HFF-Myc (cell line): ENCODE data around the gene GGCT.

Experiments
- DNase-seq: peaks from one replicate; pipeline ENCODE4 v3.0.0-alpha.2; 2011; ENCODE audit warnings: low read depth; ENCODE audit errors: extremely low read depth
- H3K4me3 ChIP-seq: replicated peaks from 2 replicates; pipeline ENCODE4 v1.5.1; 2011; ENCODE audit warnings: low read depth, mild to moderate bottlenecking, control low read depth, low read length
- TF ChIP-seq, protein P1 (sequence below): IDR thresholded peaks from 2 replicates; pipeline ENCODE4 v1.5.1; 2012; ENCODE audit warnings: mild to moderate bottlenecking, low read depth, low read length, control low read depth; ENCODE audit errors: missing control alignments

The GGCT gene

DNA sequence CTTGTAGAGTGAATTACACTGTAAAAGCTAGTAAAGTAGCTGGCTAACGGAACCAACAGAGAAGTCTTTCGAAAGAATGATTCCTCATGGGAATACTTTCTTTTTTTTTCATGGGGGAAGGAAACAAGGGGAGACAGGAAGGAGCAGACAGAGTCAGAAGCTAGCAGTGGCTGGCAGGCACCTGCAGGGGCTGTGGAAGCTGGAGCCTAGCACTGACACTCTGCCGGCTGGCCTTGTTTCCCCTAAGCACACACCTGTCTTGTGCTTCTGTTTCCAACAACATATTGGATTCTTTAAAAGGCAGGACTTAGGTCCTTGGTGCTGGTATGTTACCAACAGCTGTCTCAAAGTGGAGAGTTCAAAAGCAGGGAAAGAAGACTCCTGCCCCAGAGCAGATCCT lies 50.7 kb downstream of the GGCT start:
- TF ChIP-seq, protein P1, sequence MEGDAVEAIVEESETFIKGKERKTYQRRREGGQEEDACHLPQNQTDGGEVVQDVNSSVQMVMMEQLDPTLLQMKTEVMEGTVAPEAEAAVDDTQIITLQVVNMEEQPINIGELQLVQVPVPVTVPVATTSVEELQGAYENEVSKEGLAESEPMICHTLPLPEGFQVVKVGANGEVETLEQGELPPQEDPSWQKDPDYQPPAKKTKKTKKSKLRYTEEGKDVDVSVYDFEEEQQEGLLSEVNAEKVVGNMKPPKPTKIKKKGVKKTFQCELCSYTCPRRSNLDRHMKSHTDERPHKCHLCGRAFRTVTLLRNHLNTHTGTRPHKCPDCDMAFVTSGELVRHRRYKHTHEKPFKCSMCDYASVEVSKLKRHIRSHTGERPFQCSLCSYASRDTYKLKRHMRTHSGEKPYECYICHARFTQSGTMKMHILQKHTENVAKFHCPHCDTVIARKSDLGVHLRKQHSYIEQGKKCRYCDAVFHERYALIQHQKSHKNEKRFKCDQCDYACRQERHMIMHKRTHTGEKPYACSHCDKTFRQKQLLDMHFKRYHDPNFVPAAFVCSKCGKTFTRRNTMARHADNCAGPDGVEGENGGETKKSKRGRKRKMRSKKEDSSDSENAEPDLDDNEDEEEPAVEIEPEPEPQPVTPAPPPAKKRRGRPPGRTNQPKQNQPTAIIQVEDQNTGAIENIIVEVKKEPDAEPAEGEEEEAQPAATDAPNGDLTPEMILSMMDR, result no peak
- H3K4me3 ChIP-seq, result no peak overlapping the region
- no peak for DNase-seq

DNA sequence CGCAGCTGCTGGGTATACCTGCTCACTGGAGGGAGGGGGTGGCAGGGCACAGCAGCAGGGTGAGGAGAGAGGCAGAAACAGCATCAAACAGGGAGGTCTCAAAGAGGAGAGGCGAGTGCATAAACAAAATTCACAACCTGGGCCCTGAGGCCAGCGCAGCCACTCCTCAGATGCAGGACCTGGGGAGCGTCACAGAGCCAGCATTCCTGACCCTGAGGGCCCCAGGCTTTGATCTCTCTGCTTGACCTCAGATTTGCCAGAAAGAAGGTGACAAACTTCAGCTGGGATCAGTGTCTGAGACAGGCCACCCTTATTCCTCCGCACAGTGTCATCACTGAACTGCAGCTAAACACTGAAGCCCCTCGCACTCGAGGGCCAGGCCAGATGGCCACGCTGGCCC lies 51.6 kb downstream of the GGCT start:
- H3K4me3 ChIP-seq, result no peak overlapping the region
- TF ChIP-seq, protein P1, result no peak
- no peak for DNase-seq

DNA sequence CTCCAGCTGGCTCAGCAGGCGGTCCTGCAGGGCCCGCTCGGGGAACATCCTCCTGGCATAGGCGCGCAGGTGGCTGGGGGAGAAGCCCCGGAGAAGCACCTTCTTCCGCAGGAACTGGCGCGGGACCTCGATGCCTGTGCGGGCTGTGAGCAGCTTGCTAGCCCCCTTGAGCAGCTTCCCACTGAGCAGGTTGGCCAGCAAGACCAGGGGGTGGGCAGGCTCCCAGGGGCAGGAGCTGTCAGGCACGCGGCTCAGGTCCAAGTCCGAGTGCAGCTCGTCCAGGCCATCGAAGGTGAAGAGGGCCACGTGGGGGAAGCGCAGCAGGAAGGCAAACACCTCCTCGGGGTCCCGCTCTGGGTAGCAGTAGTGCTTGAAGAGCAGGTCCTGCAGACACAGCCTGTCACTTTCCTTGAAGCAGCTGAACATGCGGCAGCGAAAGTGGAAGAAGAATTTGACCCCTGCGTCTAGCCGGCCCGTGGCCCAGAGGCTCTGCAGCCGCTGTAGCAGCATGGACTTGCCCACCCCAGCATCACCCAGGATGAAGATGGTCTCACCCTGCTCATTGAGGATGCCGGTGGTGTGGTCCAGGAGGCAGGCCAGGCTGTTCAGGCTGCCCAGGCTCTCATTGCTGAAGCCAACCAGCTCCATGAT lies 52.2 kb downstream of the GGCT start:
- no peak for DNase-seq
- TF ChIP-seq, protein P1, result no peak
- H3K4me3 ChIP-seq, result no peak overlapping the region

DNA sequence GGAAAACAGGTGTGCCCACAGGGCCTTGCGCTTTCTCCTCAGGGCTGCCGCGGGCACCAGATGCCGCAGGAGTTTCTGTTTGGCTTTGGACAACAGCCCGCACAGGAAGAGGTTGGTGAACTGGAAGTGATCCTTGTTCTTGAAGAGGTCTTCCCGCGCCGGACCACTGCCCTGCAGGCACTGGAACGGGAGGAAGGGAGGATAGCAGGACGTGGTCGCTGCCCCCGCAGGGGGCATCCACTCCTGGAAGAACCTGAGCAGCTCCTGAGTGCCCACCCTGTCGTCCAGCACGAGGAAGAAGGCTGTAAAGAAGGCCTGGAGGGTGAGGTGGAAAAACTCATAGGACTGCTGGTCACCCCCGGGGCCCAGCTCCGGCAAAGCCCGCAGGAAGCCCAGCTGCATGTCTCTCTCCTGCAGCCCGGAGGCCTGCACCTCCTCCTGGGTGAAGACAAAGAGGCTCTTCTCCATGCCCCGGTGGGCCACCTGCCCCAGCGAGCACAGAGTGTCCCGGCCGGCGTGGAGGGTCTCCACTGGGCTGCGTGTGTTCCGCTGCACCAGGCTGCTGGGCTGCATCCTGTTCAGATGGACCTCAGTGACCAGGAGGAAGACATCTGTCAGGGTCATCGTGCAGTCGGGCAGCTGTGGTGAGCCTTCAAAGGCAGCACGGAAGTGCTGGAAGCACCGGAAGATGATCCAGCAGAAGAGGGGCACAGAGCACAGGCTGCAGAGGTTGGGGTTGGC lies 52.9 kb downstream of the GGCT start:
- TF ChIP-seq, protein P1, result no peak
- no peak overlapping the region for H3K4me3 ChIP-seq
- DNase-seq, result no peak

DNA sequence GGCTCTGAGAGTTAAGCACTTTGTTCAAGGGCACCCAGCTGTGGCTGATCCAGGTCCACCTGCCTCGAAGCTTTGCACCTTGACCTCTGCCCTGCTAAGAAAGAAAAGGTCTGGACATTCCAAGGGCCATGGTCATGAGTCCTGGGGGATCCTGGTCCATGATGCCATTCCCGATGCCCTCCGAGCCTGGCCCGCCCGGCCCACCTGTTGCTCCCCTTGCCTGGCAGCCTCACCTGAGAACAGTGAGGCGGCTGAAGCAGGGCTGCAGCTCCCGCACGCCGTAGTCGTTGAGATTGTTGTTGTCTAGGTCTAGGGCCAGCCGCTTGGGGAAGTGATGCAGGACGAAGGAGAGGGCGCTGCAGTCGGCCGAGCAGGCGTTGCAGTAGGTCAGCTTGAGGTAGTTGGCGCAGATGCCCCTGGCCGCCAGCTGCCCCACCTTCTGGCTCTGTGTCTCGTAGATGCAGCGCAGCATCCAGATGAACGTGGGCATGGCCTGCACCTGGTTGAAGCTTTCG lies 53.6 kb downstream of the GGCT start:
- no peak for DNase-seq
- no peak overlapping the region for H3K4me3 ChIP-seq
- TF ChIP-seq, protein P1, result no peak

DNA sequence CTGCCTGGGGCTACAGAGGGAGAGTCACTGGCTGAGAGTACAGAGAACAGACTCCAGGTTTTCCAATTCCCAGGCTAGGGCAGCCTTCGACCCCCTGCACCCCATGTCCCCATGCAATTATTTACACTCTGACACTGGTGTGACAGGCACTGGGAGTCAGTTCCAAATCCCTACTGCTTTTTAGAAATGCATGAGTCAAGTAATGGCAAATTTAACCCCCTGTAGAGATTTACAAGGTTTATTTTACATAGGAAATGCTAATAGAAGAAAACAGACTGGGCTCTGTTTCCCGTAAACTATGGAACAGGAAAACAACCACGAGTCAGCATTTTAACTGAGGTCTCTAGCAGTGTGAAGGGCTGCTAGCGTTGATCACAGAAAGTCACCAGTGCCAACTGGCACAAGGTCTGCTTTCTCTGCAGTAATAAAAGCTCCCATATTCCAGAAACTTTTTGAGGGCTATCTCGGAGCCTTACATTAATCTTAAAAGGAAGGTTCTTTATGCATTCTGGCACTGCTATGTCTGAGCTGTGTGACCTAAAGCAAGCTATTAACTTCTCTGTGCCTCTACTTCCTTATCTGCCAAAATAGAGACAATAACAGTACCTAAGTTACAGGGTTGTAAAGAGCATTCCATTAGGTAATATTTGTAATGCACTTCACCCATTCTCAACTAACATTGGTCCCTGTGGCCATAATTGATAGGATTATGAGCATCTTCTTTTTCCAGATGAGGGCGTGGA lies 54.2 kb downstream of the GGCT start:
- H3K4me3 ChIP-seq, result no peak overlapping the region
- TF ChIP-seq, protein P1, result no peak
- no peak for DNase-seq
